NCI-H69 (cell line): ENCODE results near the gene CELF5.

ENCODE experiments used
- DNase-seq: peaks from one replicate; lab custom pipeline; 2025; lab: John Stamatoyannopoulos, UW

Gene CELF5

DNA sequence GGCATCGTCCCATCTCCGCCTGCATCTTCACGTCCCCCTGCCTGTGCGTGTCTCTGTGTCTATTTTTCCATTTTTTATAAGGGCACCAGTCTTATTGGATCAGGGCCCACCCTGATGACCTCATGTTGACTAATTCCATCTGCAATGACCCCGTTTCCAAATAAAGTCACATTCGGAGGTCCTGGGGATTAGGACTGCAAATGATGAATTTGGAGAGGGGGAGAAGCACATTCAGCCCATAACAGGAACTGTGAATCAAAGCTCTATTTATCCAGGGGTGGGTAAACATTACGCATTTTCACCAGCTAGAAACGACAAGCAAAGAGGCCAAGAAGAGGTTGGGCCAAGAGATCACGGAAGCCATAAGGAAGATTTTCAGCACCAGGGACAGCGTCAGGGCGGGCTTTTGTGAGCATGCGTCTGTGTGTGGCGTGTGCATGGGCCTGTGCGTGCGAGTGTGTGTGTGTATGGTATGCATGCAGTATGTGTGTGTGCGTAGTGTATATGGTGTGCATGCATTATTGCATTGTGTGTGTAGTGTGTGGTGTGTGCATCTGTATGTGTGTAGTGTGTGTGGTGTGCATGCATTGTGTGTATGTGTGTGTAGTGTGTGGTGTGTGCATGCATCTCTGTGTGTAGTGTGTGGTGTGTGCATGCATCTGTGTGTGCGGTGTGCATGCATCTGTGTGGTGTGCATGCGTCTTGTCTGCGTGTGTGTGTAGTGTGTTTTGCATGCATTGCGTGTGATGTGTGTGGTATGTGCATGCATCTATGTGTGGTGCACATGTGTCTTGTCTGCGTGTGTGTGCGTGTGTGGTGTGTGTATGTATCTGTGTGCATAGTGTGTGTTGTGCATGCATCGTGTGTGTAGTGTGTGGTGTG lies 19.6 kb downstream of the CELF5 start:
- DNase-seq, result no peak

DNA sequence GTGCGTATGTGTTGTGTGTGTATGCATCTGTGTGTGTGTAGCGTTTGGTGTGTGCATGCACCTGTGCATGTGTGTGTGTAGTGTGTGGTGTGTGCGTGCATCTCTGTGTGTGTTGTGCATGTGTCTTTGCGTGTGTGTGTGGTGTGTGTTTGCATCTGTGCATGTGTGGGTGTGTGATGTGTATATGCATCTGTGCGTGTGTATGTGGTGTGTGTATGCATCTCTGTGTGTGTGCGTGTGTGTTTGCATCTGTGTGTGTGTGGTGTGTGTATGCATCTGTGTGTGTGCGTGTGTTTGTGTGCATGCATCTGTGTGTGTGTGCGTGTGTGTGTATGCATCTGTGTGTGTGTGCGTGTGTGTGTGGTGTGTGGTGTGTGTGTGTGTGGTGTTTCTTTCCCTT lies 20.6 kb downstream of the CELF5 start:
- DNase-seq, result no peak

DNA sequence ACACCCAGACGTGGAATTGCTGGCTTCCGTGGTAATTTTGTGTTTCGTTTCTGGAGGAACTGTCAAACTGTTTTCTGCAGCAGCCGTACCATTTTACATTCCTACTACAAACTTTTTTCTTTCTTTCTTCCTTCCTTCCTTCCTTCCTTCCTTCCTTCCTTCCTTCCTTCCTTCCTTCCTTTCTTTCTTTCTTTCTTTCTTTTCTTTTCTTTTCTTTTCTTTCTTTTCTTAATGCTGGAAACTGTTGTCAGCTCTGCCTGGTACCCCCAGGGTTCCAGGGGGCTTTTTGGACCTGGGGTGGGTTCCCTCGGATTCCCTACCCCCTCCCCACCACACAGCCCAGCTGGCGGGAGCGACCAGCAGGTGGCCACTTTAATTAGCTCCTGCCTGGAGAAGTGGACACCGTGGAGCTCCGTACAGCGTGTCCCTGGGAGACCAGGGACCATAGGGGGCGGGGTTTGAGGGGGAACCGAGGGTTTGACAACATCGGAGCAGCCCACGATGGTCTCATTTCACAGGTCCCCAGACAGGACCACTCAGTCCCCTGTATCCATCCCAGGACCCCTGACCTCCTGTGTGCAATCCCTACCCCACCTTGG lies 24.4 kb downstream of the CELF5 start:
- DNase-seq, result peak; percentile 41

DNA sequence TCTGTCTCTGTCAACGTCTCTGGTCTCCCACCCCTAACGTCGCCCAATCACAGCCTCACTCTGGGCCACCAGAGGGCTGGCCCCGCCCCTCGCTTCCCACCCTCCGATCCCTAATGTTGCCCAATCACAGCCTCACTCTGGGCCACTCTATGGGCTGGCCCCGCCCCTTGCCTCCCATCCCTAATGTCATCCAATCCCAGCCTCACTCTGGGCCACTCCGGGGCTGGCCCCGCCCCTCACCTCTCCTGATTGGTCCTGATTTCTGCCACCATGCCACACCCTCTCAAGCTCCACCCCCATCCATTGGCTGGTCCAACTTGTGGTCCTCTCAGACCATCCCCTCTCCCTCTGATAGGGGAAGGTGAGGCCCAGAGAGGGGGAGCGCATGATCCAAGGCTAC lies 24.9 kb downstream of the CELF5 start:
- peak; percentile 39 for DNase-seq

DNA sequence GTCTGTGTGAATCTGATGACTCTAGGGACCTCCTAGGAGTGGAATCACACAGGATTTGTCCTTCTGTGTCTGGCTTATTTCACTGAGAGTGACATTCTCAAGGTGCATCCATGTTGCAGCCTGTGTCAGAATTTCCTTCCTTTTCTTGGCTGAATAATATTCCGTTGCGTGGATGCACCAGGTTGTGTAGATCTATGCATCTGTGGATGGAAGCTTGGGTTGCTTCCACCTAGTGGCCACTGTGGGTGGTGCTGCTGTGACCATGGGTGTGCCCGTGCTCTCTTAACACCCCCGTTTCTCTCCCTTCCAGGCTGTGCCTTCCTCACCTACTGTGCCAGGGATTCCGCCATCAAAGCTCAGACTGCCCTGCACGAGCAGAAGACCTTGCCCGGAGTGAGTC lies 26.2 kb downstream of the CELF5 start:
- peak; percentile 48 for DNase-seq

DNA sequence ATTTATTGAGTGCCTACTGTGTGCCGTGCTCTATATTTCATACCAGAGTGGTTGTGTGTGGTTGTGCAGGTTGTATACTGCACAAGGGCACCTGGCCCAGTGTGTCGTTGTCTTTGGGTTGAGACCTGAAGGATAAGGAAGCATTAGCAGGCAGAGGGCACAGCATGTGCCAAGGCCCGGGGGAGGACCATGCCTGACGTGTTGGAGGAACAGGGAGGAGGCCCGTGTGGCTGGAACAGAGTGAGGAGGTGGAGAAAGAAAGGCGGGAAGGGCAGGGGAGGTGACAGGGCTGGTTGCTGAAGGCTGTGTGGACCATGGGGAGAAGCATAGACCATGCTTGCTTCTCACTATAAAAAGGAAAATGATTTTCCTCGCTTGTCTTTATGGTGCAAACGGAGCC lies 26.8 kb downstream of the CELF5 start:
- DNase-seq, result no peak

DNA sequence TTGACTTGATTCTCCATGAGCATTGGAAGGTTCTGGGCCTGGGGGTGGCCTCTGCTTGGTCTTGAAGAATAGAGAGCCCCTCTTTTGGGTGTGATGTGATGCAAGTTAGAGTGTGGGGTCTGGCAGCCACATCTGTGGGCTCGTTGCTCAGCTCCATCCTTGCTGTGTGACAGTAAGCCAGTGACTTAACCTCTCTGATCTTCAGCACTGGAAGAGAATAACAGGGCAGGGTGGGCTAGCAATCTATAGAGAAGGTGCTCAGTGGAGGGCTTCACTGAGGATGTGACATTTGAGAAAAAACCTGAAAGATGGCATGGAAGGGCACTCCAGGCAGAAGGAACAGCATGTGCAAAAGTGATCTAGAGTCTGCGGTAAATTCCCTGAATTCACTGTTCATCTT lies 28.2 kb downstream of the CELF5 start:
- no peak for DNase-seq

DNA sequence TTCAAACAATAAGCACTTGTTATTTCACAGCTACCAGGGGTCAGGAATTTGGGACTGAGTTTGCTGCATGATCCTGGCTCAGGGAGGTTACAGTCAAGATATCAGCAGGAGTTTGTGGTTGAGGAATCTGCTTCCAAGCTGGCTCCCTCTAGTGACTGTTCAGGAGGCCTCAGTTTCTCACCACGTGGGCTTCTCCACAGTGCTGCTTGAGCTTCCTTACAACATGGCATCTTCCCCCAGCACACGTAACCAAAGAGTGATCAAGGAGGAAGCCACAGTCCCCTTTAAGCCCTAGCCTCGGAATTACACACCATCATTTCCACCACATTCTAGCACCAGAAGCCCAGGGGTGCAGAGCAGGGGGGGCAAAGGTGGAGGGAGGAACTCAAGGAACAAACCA lies 28.8 kb downstream of the CELF5 start:
- DNase-seq, result peak; percentile 21

DNA sequence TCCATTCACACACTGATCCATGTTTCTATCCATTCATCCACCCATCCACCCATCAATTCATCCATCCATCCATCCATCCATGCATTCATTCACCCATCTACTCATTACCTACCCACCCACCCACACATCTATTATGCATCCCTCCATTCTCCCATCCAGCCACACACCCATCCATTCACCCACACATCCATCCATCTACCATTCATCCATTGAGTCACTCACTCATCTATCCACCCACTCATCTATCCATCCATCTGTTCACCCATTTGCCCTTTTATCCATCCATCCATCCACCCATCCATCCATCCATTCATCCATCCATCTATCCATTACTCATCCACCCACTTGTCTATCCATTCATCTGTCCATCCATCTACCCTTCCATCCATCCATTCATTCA lies 30.1 kb downstream of the CELF5 start:
- no peak for DNase-seq

DNA sequence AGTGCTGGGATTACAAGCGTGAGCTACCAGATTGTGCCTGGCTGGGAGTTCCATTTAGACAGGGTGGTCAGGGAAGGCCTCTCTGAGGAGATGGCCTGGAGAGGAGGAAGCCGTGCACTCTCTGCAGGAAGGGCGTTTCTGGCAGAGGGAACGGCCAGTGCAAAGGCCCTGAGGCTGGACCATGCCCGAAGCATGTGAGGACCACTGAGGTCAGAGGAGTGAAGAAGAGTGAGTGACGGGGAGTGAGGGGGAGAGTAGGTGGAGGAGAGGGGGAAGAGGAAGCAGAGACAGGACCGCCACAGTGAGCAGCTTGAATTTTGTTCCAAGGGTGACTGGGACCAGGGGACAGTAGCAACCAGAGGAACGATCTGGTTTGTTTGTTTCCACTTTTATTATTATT lies 32.6 kb downstream of the CELF5 start:
- no peak for DNase-seq

DNA sequence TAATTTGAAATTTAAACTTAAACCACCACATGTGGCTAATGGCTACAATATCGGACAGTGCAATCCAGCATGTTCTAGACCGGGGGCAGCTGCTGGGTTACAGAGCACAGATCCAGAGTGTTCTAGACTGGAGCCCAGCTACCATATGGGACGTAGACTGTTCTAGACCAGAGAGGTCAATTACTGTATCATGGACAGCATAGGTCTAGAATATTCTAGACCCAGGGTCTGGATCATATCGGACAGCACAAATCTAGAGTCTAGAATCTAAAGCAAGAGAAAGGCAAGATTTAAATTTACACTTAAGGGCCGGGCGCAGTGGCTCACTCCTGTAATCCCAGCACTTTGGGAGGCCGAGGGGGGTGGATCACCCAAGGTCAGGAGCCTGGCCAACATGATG lies 37.9 kb downstream of the CELF5 start:
- no peak for DNase-seq

DNA sequence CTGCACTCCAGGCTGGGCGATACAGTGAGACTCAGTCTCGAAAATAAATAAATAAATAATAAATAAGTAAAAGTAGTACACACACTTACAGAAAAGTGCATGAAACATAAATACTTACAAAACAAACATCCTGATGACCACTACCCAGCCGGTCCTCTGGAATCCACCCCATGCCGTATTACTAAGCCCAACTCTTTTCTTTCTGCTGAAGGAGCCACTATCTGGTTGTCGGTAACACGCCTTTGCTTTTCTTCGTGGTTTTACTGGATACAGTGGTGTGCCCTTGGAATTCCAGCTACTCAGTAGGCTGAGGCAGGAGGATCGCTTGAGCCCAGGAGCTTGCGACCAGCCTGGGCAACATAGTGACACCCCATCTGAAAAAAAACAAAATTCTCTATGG lies 39.4 kb downstream of the CELF5 start:
- no peak for DNase-seq

DNA sequence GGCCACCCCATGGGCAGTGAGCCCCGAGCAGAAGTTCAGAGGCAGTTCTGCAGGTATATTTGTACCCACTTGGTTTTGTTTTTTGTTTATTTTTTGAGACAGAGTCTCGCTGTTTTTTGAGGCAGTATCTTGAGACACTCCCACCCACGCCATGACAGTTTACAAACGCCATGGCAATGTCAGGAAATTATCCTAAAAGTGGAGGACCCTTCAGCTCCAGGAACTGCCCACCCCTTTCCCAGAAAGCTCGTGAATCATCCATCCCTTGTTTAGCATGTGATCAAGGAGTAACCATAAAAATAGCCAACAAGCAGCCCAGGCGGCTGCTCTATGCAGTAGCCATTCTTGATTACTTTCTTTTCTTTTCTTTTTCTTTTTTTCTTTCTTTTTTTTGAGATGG lies 41.0 kb downstream of the CELF5 start:
- no peak for DNase-seq

DNA sequence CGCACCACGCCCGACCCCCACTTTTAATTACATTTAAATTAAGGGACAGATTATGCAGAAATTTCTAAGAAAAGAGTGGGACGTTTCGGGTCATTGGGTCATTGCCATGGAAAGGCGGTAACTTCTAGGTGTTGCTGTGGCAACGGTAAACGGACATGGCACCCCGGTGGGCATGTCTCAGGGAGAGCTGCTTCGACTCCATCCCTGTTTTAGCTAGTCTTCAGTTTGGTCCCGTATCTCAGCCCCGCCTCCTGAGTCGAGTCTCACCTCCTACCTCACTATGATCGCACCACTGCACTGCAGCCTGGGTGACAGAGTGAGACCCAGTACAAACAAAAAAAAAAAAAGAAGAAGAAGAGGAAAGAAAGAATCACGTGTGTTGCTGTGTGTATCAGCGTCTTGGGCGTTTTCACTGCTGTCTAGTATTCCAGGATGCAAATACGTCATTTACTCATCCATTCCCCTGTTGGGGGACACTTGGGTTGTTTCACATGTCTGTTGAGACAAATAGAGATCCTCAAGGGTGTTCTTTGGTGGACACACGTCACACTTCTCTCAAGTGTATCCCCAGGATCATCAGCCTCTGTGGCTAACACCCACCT lies 41.7 kb downstream of the CELF5 start:
- no peak for DNase-seq

DNA sequence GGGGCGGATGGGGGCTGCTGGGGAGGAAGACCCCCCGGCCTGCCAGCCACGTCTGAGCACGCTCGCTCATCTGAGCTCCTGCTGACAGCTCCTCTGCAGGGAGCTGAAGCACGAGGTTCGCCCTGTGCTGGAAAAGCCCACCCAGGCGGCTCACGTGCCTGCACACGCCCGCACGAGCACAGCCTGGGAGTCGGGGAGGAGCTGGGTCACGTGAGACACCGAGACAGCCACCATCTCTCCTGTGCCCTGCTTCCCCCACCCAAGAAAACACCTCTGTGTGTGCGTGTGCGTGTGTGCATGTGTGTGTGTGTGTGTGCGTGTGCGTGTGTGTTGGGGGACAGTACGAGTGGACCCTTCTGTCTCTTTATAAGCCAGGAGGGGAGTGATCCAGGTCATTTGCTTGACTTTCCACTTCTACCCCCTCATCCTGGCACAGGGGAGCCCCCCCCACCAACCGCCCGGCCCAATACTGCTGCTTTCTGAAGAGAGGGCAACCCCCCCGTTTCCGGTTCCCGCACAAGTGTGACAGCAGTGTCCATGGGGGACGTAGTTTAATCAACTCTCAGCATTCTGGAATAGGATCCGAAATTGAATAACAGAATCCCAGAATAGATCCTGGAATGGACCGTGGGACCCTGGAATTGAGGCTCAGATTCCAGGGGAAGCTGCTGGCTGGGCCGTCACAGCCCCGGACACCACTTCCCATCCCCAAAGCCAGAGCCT lies 42.5 kb downstream of the CELF5 start:
- DNase-seq, result peak; percentile 45

DNA sequence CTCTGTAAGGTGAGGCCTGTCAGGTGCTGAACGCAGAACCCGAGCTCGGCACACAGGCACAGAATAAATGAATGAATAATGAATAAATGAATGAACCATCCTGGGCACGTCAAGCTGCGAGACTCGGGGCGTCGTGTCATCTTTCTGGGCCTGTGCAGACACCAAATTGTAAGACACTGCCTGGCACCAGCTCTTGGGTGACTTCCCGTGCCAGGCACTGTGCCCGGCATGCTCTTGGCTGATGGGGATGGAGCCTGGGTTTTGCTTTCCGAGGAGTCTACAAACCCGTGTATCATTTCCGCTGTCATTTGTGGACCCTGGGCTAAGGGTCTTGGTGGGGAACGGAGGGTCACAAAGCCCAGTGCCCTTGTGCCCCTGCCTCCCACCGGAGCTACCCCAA lies 43.9 kb downstream of the CELF5 start:
- no peak for DNase-seq

DNA sequence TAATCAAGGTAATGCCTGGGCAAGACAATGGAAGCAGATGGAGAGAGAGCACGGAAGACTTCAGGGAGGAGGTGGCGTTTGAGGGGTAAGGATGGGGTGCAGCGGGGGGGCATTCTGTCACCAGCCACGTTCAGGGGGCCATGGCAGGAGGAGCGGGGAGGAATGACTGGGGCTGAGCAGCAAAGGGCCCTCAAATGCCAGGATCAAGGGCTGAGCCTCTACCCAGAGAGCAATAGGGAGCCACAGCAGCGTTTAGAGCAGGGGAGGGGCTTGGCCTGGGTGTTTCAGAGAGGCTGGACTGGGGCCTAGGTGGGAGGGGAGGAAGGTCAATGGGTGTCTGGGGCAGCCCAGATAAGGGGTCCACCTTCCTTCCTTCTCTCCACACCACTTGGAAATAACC lies 44.3 kb downstream of the CELF5 start:
- DNase-seq, result no peak

DNA sequence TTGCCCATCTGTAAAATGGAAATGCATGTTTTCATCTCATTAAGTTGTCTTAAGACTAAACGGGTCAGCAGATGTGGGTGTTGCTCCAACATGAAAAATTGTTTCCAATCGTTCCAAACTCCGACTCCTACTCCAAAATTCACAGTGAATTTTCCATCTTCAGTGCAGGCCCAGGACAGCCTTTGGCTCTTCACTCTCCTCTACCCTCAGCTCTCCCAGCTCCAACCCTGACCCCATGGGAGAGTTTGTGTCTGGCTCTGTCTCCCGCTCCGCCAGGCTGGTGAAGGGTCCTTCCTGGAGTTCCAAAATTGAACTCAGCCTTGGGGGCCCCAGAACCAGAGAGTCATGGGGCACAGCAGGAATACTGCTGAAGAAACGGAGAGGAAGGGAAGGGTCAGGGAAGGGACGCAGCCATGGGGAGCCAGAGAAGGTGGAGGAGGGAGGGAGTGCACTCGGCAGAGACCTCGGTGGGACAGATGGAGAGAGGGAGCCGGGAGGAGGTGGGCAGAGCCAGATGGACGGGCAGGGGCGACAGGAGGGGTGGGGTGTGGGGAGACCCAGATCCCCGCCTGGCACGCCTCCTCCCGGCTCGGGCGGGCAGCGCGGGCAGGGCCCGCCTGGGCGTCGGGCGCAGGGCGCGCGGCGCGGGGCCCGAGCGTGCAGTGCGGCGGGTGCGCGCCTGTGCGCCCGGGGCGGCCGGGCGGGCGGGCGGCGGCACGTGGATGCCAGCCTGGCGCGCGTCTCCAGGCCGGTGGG lies 45.6 kb downstream of the CELF5 start:
- peak; percentile 69 for DNase-seq

DNA sequence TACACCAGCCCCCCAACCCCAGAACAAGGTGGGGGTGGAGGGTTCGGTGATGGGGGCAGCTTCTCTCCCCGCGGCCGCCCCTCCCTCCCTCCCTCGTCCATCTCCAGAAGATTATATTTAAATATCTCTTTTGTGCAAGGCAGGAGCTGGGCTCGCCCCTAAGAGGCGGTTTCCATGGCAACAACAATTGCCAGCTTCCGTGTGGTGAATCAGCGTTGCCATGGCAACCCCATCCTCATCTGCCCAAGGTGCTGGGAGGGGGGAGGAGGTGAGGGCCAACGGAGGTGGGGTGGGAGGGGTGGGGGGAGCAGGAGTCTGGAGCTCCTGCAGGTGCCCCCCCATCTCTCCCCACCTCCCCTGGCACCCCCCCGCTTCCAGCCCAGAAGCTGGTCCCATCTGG lies 46.4 kb downstream of the CELF5 start:
- peak; percentile 93 for DNase-seq

DNA sequence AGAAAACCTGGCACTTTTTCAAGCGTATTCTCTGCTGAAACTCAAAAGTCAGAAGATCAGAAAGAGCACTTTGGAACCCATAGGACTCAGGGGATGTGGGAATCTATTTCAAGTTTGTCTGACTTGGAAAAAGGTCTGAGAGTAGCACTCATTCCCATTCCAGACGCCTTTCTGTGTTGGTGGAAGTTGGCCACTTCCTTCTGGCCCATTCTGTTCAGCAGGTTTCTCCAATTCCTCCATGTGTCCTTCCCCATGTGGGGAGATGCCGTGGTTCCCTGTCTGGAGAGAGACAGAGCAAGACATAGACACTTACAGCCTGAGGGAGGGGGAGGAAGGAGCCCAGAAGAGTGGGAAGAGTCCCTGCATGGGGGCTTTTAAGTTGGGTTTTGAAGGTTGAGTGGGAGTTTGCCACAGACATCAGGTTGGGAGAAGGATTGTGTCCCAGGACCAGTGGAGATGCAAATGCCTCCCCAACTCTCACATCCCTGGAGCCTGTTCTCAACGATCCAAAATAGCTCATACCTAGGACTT lies 48.0 kb downstream of the CELF5 start:
- DNase-seq, result no peak

DNA sequence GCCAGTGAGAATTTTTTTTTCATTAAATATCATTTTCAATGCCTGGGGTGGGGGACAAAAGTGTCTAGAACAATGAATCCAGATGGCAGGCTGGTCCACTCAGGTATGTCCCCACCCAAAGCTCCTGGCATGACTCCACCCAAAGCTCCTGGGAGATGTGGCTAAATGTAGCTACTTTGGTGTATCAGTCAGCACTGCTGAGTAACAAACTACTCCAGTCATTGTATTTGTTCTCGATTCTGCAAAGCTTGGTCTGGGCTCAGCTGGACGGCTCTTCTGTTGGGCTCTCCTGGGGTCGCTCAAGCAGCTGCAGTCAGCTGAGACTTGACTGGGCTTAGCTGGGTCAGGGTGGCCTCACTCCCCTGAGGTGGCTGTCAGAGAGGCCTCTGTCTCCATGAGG lies 48.5 kb downstream of the CELF5 start:
- no peak for DNase-seq
